Left lung (tissue), 14 donors: Measurements from ENCODE around the gene DHX30. TPM values are rescaled to one million over a fixed set of nuclear protein-coding genes. Genes with fewer than 3 reads are reported as not detected.
"Not testable (repeated sequence)": the region's sequence is repeated elsewhere in the genome, so short reads cannot be mapped to it uniquely, and the experiment has no call there.

Experiments used
- ATAC-seq: fragments of 200-7000 bp; cut with Tn5 transposase; one replicate; pipeline ENCODE4 v1.9.1; 2020; ENCODE audit warnings: moderate library complexity
- DNase-seq, 4 donors: peaks; one replicate each; pipeline ENCODE4 v3.0.0-alpha.2; 2013 to 2020
- H3K27ac ChIP-seq, 2 donors: fragments of 200-600 bp; sonication (generic) in 1 of 2; one replicate each; pipeline versions ENCODE4 v1.5.0 to v1.8.0; 2020 to 2021
- H3K27me3 ChIP-seq, 2 donors: fragments of 200-600 bp; sonication (generic) in 1 of 2; one replicate each; pipeline versions ENCODE4 v1.5.0 to v1.8.0; 2020 to 2021
- H3K36me3 ChIP-seq, 2 donors: fragments of 200-600 bp; sonication (generic) in 1 of 2; one replicate each; pipeline versions ENCODE4 v1.5.0 to v1.8.0; 2020 to 2021
- H3K4me1 ChIP-seq, 2 donors: fragments of 200-600 bp; one replicate each; pipeline ENCODE4 v1.8.0; 2021
- H3K4me3 ChIP-seq, 2 donors: fragments of 200-600 bp; sonication (generic) in 1 of 2; one replicate each; pipeline versions ENCODE4 v1.5.0 to v1.8.0; 2020 to 2021; ENCODE audit warnings: mild to moderate bottlenecking in 1 of 2
- H3K9me3 ChIP-seq, 2 donors: fragments of 200-600 bp; sonication (generic) in 1 of 2; one replicate each; pipeline versions ENCODE4 v1.5.0 to v1.8.0; 2020 to 2021
- intact Hi-C, 2 donors: fragments of 100-400 bp; cut with DNase I; formaldehyde crosslinking; loops; one replicate each; pipeline versions ENCODE4 v1.11.2 to v1.14.2; 2022
- long read RNA-seq, 12 donors: library from polyadenylated mRNA in 2 of 12; unstranded in 2 of 12; transcript quantifications; one replicate each; pipeline ENCODE4 v2.0.0 and lab custom pipeline, GENCODE V29; 2019 to 2026
- polyA plus RNA-seq, 6 donors: library from polyadenylated mRNA; unstranded; fragments of 120-200 nt; gene quantifications; one replicate each; pipeline ENCODE4 v1.2.1, GENCODE V29; 2013; ENCODE audit not compliant: insufficient read length in 6 of 6
- total RNA-seq, 2 donors: library from RNA; stranded (reverse); fragmentation: NEBNext Ultra II Directional; extraction: Animal tissue kit (Norgen Biotek cat#: 25700); gene quantifications; one replicate each; pipeline ENCODE4 v1.2.1, GENCODE V29; 2021
- TF ChIP-seq, protein P1 (sequence below), 2 donors: fragments of 200-600 bp; sonication (generic) in 1 of 2; IDR thresholded peaks; one replicate each; pipeline versions ENCODE4 v1.5.0 to v1.8.0; 2021; ENCODE audit warnings: antibody characterized with exemption in 2 of 2
- donor health status: DM: no; HTN: yes; CAD: no.
- donor health status: DM: no; HTN: no; CAD: no.

DHX30 gene, protein sequence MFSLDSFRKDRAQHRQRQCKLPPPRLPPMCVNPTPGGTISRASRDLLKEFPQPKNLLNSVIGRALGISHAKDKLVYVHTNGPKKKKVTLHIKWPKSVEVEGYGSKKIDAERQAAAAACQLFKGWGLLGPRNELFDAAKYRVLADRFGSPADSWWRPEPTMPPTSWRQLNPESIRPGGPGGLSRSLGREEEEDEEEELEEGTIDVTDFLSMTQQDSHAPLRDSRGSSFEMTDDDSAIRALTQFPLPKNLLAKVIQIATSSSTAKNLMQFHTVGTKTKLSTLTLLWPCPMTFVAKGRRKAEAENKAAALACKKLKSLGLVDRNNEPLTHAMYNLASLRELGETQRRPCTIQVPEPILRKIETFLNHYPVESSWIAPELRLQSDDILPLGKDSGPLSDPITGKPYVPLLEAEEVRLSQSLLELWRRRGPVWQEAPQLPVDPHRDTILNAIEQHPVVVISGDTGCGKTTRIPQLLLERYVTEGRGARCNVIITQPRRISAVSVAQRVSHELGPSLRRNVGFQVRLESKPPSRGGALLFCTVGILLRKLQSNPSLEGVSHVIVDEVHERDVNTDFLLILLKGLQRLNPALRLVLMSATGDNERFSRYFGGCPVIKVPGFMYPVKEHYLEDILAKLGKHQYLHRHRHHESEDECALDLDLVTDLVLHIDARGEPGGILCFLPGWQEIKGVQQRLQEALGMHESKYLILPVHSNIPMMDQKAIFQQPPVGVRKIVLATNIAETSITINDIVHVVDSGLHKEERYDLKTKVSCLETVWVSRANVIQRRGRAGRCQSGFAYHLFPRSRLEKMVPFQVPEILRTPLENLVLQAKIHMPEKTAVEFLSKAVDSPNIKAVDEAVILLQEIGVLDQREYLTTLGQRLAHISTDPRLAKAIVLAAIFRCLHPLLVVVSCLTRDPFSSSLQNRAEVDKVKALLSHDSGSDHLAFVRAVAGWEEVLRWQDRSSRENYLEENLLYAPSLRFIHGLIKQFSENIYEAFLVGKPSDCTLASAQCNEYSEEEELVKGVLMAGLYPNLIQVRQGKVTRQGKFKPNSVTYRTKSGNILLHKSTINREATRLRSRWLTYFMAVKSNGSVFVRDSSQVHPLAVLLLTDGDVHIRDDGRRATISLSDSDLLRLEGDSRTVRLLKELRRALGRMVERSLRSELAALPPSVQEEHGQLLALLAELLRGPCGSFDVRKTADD
- total RNA-seq (10 to 100 TPM; 52.0 to 59.8 TPM), polyA plus RNA-seq (10 to 100 TPM; 53.7 to 66.6 (median 60.2) TPM)
- long read RNA-seq, donor 1, transcript DHX30-211 (4 exons, 1,464 nt), result major isoform, 8 of 42 reads
- long read RNA-seq, donor 1, partial matches to known transcripts, result 31 of 42 reads
- long read RNA-seq, donor 1, other reads (novel, unspliced or antisense), result 0 of 42 reads
- long read RNA-seq, donor 2, full-length matches to known transcripts, result 10 of 159 reads
- long read RNA-seq, donor 2, partial matches to known transcripts, result 142 of 159 reads
- long read RNA-seq, donor 2, other reads (novel, unspliced or antisense), result 7 of 159 reads
- long read RNA-seq, donor 3, full-length matches to known transcripts, result 9 of 9 reads
- long read RNA-seq, donor 3, partial matches to known transcripts, result 0 of 9 reads
- long read RNA-seq, donor 3, other reads (novel, unspliced or antisense), result 0 of 9 reads
- long read RNA-seq, donor 4, transcript DHX30-211 (4 exons, 1,464 nt), result major isoform, 6 of 16 reads
- long read RNA-seq, donor 4, partial matches to known transcripts, result 7 of 16 reads
- long read RNA-seq, donor 4, other reads (novel, unspliced or antisense), result 2 of 16 reads
- long read RNA-seq, donor 5, full-length matches to known transcripts, result 20 of 31 reads
- long read RNA-seq, donor 5, partial matches to known transcripts, result 11 of 31 reads
- long read RNA-seq, donor 5, other reads (novel, unspliced or antisense), result 0 of 31 reads
- long read RNA-seq, donor 6, full-length matches to known transcripts, result 24 of 41 reads
- long read RNA-seq, donor 6, partial matches to known transcripts, result 17 of 41 reads
- long read RNA-seq, donor 6, other reads (novel, unspliced or antisense), result 0 of 41 reads
- long read RNA-seq, donor 7, full-length matches to known transcripts, result 18 of 18 reads
- long read RNA-seq, donor 7, partial matches to known transcripts, result 0 of 18 reads
- long read RNA-seq, donor 7, other reads (novel, unspliced or antisense), result 0 of 18 reads
- long read RNA-seq, donor 8, partial matches to known transcripts, result 6 of 13 reads
- long read RNA-seq, donor 8, other reads (novel, unspliced or antisense), result 0 of 13 reads
- long read RNA-seq, donor 9, result 0 reads
- long read RNA-seq, donor 10, partial matches to known transcripts, result 4 of 8 reads
- long read RNA-seq, donor 10, other reads (novel, unspliced or antisense), result 1 of 8 reads
- long read RNA-seq, donor 11, full-length matches to known transcripts, result 23 of 54 reads
- long read RNA-seq, donor 11, partial matches to known transcripts, result 31 of 54 reads
- long read RNA-seq, donor 11, other reads (novel, unspliced or antisense), result 0 of 54 reads
- long read RNA-seq, donor 12, full-length matches to known transcripts, result 11 of 21 reads
- long read RNA-seq, donor 12, partial matches to known transcripts, result 10 of 21 reads
- long read RNA-seq, donor 12, other reads (novel, unspliced or antisense), result 0 of 21 reads

DNA sequence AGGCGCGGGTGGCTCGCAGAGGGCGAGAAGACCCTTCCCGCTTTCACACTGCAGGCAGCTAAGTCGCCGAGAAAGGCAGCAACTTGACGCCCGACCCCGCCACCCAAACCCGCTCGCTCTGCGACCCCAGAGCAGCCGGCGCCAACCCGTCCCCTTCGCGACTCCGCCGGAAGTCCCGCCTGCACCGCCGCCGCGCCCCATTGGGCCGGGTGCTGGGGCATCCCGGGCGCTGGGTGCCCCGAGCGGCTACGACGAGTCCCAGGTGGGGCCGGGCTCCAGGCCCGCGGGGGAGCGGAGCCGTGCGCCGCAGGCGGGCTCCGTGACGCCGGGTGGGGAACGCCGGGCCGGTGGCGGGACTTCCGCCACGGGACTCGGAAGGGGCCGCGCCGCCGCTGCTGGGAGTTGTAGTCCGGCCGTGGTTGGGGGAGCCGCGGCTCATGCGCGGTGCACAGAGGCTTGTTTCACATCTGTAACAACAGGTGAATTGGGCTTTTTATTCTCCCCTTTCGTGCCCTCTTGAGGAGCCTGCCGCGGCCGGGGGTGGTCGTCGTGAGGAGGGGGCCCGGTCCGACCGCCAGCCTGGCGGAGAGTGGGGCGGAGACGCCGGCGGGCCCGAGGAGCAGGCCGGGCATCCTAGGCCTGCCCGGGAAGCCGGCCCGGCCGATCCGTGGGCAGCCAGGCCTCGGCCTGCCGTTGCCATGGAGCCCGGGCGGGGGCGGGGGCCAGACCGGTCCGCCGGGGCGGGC lies at the start of gene DHX30:
Gene DHX30 (plus strand): TSS at position 405 of the 746 bp plus-strand sequence. CDS start 7,546 bp downstream, outside the sequence.
- intact Hi-C loops, result no loop called here
- TF ChIP-seq, protein P1, sequence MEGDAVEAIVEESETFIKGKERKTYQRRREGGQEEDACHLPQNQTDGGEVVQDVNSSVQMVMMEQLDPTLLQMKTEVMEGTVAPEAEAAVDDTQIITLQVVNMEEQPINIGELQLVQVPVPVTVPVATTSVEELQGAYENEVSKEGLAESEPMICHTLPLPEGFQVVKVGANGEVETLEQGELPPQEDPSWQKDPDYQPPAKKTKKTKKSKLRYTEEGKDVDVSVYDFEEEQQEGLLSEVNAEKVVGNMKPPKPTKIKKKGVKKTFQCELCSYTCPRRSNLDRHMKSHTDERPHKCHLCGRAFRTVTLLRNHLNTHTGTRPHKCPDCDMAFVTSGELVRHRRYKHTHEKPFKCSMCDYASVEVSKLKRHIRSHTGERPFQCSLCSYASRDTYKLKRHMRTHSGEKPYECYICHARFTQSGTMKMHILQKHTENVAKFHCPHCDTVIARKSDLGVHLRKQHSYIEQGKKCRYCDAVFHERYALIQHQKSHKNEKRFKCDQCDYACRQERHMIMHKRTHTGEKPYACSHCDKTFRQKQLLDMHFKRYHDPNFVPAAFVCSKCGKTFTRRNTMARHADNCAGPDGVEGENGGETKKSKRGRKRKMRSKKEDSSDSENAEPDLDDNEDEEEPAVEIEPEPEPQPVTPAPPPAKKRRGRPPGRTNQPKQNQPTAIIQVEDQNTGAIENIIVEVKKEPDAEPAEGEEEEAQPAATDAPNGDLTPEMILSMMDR (IDR thresholded peaks at IDR 0.05), result no peak
- peaks cover 0 to 26% of the 10 kb centered on the region in 2 donors for H3K36me3 ChIP-seq
- H3K4me1 ChIP-seq, result peaks cover 0 to 20% of the 10 kb centered on the region in 2 donors
- H3K4me3 ChIP-seq, result peak within 1 kb of the TSS; percentile 69 to 70
- no peaks in the 10 kb centered on the region for H3K27me3 ChIP-seq
- H3K27ac ChIP-seq, result peak within 1 kb of the TSS; percentile 95
- peak; percentile 93 for ATAC-seq
- no peaks in the 10 kb centered on the region for H3K9me3 ChIP-seq
- DNase-seq, result peak; percentile 85 to 99 (median 90)

DNA sequence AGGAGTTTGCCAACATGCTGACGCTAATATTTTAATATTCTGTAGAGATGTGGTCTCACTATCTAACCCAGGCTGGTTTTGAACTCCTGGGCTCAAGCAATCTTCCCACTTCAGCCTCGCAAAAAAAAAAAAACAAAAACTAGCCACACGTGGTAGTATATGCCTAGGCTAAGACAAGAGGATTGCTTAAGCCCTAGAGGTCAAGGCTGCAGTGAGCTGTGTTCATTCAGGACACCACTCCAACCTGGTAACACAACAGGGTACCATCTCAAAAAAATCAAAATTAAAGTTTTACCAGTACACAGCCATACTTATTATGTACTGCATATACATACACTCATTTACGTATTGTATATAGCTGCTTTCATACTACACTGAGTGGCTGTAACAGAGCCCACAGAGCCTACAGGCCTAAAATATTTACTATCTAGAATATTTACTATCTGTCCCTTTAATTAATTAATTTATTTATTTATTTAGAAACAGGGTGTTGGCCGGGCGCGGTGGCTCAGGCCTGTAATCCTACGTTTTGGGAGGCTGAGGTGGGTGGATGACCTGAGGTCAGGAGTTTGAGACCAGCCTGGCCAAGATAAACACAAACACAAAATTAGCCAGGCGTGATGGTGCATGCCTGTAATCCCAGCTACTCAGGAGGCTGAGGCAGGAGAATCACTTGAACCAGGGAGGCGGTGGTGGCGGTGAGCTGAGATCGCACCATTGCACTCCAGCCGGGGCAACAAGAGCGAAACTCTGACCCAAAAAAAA lies 44.5 kb upstream of the DHX30 start:
- Histone ChIP-seq H3K4me3 (no peak overlapping the region), H3K4me1 (no peaks in the 10 kb centered on the region), H3K27ac (no peak overlapping the region), H3K36me3 (peaks cover 0 to 19% of the 10 kb centered on the region in 2 donors), H3K9me3 (no peaks in the 10 kb centered on the region), H3K27me3 (no peaks in the 10 kb centered on the region)
- no peak for DNase-seq
- TF ChIP-seq, protein P1 (IDR thresholded peaks at IDR 0.05), result no peak
- ATAC-seq, result no peak
- intact Hi-C loops, result no loop called here

DNA sequence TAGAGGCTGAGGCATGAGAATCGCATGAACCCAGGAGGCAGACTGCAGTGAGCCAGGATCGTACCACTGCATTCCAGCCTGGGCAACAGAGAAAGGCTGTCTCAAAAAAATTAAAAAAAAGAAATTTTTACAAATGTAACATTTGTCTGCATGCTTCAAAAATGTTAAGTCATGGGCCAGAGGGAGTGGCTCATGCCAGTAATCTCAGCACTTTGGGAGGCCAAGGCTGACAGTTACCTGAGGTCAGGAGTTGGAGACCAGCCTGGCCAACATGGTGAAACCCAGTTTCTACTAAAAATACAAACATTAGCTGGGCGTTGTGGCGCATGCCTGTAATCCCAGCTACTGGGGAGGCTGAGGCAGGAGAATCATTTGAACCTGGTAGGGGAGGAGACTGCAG lies 42.7 kb upstream of the DHX30 start:
- intact Hi-C loops, H3K4me1 ChIP-seq, H3K27ac ChIP-seq, H3K27me3 ChIP-seq, ATAC-seq, H3K9me3 ChIP-seq, DNase-seq, H3K4me3 ChIP-seq: not testable (repeated sequence)
- H3K36me3 ChIP-seq, result peaks cover 0 to 27% of the 10 kb centered on the region in 2 donors
